Tongue (tissue), 3 donors: Measurements from ENCODE around the gene LIN54. TPM values are rescaled to one million over a fixed set of nuclear protein-coding genes. Genes with fewer than 3 reads are reported as not detected.

ENCODE experiments used
- DNase-seq: peaks from one replicate; pipeline ENCODE4 v3.0.0-alpha.2; 2015
- small RNA-seq: library from RNA; depleted of rRNA; stranded (forward); fragments of <200 nt; gene quantifications from one replicate; pipeline ENCODE3, GENCODE V24; 2014; ENCODE audit warnings: low replicate concordance
- total RNA-seq: library from RNA; depleted of rRNA; stranded (reverse); fragments of >200 nt; gene quantifications from one replicate; pipeline ENCODE4 v1.2.3, GENCODE V29; 2014

Gene LIN54
- total RNA-seq, 1 donor from 2014 or later, result 20.1 TPM

DNA sequence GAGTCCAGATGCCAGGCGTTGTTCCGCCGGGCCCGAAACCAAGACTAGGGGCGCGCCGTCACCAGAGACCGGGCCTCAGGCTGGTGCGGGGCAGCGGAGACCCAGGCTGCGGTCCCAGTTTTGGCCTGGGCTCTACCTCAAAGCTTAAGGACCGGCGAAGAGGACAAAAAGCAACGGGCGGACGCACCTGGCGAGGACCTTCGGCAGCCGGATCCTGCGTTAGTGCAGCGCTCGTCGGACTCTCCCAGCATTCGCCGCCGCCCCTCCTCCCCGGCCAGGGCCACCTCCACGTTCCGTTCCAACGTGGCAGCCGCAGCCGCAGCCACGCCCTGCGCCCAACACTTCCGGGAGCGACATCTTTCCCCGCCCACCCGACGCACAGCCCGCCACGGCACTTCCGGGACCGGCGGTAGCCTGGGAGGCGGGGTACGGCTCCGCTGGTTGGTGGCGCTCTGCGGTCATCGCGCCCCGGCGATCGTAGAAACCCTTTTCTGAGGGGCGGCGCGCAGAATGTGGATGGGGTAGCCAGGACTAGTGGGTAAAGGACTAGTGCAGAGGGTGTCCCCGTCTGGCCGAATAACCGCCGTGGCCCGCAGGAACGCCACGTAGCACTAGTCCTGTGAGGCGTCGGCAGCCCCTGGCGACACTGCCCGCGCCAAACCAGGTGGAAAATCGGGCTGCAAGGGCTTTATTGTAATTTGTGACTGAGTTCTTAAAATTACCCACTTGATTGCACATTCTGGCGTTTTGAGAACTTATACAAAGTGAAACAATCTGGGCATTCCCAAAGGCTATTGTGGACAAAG is 119.5 kb downstream of the LIN54 start, which contains the start of gene SEC31A:
SEC31A (minus strand) TSS at position 253 of the 806 bp plus-strand sequence. CDS start 9,217 bp downstream, outside the sequence.
- DNase-seq, result peak; percentile 98

GRCh38 chr4:82890528-82890900 is 120.1 kb downstream of the LIN54 start:
- DNase-seq, result no peak

- peak; percentile 10 for DNase-seq
Measured at GRCh38 chr4:82889287-82889686, 121.3 kb downstream of the LIN54 start.

DNA sequence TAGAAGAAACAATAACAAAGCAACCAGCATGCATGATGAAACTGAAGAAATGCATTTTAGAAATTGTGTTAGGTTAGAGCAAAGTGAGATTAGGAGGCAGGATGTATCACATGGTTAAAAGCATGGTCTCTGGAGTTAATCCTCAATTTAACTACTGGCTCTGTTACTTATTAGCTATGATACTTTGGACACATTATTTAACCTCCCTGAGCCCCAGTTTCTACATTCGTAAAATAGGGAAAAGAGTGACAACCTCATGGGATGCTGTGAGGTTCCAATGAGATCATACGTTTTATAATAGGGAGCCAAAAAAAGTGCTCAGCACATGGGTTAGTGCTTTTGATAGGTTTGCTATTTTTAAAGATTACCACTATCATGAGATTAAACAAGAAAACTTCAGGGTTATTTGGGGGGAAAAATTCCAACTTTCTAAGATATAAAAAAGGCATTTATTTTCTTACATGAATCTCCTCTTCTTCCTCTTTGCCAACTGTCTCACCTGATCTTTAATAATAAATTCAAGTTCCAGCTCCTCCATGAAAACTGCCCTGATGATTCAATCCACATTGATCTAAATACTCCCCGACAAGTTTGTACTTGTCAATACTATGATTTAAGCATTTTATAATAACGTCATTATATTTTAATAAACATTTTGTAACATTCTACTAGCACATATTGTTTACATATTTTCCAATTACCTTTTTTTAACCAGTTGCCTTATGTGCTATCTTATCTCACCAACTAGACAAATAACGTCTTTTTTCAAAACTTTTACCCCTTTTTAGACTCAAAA is 124.3 kb downstream of the LIN54 start:
- DNase-seq, result no peak

- no peak for DNase-seq
Measured at GRCh38 chr4:82885410-82885809, 125.2 kb downstream of the LIN54 start.

Small RNAs within 50 kb of the gene (small RNA-seq; reads per million reads assigned to genes)
- gene RF00019 (not detected), gene RNU6-615P (not detected)

Other genes with a start within 250 kb of the LIN54 start
- 15.1 TPM for gene SCD5, start 212.0 kb downstream of the LIN54 start, total RNA-seq
- 276 TPM for gene SEC31A, start 119.7 kb downstream of the LIN54 start, total RNA-seq
- gene THAP9, start 110.1 kb downstream of the LIN54 start, total RNA-seq, result 18.9 TPM
- gene COPS4, start 24.4 kb upstream of the LIN54 start, total RNA-seq, result 94.3 TPM
- 2.4 TPM for gene PLAC8, start 103.9 kb upstream of the LIN54 start, total RNA-seq